Measurements from ENCODE around the gene EZR.
"Not testable (repeated sequence)": the region's sequence is repeated elsewhere in the genome, so short reads cannot be mapped to it uniquely, and the experiment has no call there.

EZR gene

DNA sequence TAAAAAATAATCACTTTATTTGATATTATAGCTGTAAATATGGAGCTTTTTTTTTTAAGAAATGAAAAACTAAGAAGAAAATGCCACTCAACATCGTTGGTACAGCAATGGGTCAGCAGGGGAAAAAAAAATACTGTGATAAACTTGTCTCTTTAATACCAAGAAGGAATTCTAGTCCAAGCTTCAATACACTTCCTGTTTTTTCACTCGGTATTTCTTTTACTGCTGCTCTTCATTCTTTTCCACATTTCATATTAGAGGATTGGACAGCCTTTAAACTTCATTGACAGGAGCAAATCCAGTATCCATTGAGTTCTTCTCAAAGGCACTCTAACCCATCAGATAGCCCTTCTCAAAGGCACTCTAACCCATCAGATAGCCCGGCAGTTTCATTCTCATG is 22.2 kb upstream of the EZR start:
- no peak for DNase-seq

DNA sequence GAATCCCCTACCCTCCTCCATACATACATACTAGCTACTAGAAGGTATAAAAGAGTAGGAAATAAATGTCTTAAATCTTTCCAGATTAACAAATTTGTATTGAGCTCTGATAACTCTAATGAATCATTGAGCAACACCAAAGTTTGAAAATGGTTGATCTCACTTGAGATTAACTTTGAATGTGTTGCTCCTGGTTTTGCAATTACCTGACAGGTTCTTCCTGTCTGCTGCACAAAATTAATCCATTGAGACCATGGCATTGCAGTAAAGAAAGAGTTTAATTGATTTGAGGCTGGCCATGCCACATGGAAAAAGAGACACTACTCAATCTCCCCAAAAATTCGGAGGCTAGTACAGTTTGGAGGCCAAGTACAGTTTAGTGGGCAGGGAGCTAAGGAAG is 21.3 kb upstream of the EZR start:
- no peak for DNase-seq

DNA sequence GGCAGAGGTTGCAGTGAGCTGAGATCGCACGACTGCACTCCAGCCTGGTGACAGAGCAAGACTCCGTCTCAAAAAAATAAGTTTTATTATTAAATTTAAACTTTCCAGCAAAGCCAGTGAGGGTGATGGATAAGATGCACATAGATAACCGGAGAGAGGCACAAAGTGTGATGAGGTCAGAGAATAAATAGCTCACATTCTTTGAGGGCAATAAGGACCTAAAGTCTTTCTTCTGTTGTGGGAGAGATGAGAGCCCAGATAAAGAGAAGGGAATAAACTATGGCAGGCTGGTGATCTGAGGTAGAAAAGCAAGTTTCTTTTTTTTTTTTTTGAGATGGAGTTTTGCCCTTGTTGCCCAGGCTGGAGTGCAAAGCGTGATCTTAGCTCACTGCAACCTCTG is 20.6 kb upstream of the EZR start:
- DNase-seq = no peak

DNA sequence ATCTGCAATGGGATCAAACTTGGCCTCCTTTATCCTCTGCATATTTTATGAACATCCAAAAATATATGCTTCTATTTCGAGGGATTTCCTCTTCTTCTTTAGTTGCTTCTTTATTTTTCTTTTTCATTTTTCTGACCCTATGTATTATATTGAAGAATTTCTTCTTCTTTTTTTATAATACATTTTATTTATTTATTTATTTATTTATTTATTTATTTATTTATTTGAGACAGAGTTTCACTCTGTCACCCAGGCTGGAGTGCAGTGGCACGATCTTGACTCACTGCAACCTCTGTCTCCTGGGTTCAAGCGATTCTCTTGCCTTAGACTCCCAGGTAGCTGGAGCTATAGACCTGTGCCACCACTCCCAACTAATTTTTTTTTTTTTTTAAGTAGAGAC is 19.6 kb upstream of the EZR start:
- not testable (repeated sequence) for DNase-seq

DNA sequence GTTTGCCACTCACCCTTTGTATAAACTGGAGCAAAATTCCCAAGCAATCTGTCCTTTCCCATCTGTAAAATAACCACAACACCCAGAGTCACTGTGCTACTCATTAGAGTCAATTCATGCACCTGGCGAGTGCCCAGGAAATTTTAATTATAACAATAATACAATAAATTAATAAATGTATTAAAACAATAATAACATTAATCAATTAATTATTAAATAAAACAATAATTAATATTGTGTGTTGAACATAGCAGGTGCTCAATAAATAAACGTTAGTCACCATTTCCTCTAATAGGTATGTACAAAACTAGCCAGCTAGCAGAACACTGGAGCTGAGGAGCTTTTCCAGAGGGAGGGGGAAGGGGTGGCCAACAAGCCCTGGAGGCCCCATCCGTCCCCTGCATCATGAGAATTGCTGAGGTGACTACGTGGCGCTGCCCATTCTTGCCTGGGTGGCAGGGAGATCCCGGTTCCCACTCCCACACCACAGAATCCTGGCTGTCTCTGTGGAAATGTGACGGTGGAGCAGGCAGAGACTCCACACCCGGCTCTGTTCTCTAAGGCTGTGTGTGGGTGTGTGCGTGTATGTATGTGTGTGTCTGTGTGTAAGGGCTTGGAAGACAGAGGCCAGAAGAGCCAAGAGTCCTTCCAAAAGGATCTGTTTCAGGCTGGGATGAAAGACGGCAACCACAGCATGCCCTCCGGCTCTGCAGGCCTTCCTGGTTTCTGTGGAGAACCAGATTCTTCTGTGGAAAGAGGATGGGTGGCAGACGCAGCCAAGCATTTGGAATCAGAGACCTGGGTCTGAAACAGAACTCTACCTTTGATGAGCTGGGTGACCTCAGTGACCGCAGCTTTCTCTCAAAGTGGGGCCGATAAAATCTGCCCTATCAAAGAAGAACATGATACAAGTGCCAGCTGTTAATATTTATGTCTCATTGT is 18.8 kb upstream of the EZR start:
- no peak for DNase-seq

DNA sequence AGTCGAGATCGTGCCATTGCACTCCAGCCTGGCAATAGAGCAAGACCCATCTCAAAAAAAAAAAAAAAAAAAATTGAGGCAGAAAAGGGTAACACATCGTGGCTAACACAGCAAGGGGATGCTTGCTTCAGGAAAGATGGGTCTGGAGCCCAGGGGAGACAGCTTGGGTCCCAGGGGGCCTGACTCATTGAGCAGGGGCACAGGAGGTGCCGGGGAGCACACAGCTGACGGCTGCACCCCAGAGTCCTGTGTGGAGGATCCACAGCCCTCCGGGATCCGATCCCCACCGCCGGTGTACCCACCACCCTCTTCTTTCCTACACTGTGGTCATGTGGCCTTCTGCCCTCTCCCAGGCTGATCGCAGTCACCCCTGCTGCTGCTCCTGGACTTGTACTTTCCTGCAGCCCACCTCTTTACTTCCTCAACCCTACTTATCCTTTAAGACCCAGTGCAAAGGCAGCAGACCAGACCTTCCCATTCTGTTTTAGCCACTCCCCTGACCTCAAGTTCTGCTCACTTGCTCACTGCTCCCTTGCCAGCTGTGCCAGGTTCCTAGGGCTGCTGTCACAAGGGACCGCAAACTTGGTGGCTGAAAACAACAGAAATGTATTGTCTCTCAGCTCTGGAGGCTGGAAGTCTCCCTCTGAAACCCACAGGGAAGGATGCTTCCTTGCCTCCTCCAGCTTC is 17.6 kb upstream of the EZR start:
- no peak for DNase-seq

DNA sequence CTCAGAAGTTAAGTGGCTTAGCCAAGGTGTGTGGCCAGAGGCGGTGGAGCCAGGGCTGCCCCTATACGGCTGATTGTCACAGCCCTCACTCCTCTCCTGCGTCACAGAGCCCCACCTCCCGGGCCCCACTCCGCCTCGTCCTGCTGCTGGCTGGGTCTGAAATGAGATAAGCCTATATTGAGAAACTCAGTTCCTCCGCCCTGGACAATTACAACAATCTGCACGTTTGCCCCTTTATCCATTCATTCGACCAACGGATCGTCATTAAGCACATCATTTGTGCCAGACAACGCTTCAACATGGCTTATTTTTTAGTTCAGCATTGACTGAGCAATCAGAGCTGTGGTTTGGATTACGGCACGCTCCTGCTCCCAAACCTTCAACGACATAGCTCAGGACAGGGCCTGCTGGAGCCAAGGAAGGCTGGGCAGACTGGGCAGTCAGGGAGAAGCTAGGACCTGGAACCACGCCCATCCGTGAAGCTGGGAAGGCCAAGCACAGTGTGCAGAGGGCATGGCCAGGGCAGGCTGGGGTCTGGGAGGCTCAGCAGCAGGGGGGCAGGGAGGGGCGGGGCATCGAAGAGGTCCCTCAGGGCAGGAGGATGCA is 16.6 kb upstream of the EZR start:
- DNase-seq = no peak

DNA sequence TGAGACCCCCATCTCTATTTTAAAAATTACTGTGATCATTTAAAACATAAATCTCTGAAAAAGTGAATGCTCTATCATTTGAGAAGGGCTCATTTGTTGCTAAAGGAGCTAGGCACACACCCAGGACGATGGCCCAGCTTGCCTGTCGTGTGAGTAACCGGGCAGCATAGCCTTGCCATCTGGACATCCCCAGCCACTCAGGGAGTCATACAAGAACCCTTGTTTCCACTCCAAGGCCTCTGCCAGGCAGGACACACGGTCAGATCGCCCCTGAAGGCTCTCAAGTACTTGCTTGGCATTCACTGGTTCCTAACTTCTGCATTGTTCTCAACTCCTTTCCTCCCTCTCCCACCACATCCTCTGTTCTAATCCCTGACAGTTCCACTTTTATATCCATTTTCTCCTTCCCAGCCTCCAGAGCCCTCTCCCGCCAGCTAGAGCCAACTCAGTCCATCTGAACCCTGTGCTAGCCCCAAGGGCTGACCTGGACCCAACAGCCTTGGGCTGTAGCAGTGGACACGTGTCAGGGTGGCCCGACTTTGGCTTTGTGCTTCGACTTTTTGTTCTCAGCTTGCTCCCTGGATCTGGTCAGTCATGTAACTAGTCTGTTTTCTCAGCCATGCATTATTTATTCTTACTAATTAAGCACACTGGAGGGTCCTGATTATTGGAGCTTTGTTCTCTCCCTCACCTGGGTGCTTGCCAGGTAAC is 15.7 kb upstream of the EZR start:
- DNase-seq = no peak

DNA sequence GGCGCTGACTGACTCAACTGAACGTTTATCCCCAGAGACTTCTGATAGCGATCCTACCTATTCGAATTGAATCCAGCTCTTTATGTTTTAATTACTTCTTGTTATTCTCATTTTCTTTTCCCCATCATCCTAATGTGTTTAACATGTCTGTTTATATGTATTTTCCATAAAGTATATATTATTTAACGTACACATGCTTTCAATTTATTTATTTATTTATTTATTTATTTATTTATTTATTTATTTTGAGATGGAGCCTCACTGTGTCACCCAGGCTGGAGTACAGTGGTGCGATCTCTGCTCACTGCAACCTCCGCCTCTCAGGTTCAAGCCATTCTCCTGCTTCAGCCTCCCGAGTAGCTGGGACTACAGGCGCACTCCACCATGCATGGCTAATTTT is 13.6 kb upstream of the EZR start:
- DNase-seq = not testable (repeated sequence)

DNA sequence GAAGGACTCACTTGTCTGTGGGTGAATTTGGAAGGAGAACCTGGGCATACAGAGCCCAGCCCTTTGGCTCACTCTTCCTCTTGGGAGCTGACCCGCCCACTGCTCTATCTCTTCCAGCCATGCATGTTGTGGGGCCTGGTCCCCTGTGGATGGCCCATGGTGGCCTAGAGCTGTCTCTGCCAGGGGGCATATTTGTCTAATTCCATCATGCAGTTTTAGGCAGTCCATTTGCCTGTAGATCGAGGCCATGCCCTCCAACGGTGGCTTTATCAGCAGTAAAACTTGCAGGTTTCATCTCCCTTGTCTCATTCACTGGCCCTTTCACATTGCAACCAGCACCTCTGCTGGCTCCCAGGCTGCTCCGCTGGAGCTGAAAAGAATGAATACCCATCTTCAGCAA is 12.9 kb upstream of the EZR start:
- no peak for DNase-seq

DNA sequence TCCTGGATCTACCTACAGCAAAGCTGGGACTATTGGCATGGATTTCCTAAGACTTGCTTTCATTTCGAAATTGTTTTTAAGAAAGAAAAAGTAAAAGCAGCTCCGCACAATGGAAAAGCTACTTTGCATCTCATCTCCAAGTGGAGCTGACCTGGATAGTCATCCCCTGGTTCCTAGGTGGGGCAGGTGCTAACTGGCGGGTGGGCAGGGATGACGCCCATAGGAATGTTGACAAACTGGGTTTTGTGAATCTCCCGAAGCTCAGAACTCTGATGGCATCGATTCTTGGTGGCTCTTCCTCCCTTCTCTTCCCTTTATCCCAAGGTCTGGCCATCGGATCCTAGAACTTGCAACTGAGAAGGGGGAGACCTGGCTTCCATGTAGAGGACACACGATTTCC is 12.4 kb upstream of the EZR start:
- DNase-seq = no peak

DNA sequence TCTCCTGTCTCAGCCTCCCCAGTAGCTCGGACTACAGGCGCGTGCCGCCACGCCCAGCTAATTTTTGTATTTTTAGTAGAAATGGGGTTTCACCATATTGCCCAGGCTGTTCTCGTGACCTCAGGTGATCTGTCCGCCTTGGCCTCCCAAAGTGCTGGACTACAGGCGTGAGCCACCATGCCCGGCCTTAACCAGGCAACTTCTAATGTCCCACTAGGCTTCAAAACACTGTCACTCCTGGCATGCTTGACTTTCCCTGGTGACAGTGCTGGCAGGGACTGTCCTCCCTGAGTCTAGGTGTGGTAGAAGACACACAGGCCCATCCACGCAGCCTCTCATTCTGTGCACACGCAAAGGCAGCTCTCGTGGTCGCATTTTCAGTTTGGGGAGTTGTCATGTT is 11.6 kb upstream of the EZR start:
- DNase-seq = no peak

DNA sequence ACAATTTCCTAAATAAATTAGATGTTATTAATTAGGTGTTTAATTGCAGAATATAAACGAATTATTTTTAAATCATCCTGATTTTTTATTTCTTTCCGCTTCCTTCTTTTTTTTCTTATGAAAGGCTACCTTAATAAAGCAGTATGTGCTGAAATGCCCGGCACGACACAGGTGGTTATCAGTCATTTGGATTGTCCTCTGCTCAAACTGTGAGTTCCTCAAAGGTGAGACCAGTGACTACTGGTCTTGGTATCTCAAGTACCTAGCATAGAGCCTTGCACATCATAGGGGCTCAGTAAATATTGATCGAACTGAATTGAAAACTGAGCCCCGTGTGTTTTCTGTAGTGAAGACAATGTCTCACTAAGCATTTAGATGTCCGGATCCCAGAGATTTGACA is 9.6 kb upstream of the EZR start:
- DNase-seq = no peak

DNA sequence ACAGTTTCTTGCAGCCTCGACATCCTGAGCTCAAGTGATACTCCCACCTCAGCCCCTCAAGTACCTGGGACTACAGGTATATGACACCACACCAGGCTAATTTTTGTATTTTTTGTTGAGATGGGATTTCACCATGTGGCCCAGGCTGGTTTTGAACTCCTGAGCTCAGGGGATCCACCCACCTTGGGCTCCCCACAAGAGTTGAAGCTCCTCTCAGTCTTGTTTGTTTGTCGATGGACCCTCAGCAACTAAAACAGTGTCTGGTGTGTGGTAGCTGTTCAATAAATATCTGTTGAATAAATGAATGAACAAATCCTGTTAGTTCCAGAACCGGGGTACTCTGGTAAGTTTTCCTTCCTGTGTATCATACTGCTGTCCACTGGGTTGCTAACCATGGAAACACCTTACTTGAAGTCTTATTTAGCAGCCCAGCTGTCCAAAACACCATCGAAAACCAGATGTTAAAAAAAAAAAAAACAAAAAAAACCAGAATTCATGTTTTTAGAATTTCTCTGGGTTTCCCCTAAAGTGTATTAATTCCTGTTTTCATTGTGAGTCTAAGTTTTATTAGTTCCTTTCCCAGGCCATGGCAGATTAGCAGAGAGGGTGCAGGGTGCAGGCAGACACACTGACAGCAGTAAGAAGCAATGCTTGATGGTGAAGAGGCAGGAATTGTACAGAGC is 7.8 kb upstream of the EZR start:
- DNase-seq = no peak

DNA sequence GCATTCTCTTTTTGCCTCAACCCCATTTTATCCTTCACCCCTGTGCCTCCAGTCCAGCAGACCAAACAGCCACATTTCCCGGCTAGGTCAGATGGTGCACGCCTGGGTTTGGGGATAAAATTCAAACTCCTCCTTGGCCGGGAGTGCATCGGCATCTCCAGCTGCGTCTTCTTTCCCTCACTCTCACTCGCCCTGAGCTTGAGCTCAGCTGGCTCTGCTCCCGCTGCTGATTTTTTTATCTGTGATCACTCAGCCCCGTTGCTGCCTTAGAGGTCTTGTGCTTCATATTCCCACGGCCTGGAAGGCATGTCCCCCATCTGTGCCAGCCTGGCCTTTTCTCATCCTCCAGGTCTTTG is 6.8 kb upstream of the EZR start:
- DNase-seq = no peak

DNA sequence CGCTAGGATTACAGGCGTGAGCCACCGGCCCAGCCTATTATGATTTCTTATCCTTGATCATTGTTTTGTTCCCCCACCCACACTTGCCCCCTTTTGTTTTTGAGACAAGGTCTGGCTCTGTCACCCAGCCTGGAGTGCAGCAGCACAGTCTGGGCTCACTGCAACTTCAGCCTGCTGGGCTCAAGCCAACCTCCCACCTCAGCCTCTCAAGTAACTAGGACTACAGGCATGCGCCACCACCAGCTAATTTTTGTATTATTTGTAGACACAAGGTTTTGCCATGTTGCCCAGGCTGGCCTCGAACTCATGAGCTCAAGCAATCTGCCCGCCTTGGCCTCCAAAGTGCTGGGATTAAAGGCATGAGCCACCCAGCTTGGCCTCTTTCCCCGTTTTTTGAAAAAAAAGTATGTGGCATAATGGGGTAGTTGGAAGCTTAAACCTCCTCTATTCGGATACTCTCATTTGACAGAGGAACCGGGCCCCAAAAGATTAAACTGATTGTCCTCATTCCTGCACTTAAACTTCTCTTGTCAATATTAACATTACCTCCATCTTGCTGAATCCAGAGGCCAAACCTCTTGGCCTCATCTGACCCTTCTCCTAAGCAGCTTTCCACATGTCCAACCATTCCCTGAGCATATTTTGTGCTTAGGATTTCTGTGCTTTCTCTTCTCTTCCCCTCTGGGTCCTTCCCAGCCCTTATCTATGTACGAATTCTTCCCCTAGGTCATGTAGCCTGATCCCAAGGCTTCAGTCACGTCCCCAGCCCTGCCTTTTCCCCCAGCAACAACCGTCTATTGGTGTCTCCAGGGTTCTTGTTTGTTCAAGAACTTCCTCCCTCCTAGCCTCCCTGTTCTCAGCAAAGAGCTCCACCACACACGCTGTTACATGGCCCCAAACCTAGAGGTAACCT is 6.1 kb upstream of the EZR start:
- no peak for DNase-seq

DNA sequence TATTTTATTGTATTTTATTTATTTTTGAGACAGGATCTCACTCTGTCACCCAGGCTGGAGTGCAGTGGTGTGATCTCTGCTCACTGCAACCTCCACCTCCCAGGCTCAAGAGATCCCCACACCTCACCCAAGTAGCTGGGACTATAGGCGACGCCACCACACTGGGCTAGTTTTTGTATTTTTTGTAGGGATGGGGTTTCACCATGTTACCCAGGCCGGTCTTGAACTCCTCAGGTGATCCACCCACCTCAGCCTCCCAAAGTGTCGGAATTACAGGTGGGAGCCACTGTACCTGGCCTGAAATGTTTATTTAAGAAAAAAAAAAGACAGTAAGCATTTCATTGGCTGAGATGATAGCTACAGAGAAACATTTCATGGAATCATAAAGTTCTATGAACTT is 4.4 kb upstream of the EZR start:
- not testable (repeated sequence) for DNase-seq

DNA sequence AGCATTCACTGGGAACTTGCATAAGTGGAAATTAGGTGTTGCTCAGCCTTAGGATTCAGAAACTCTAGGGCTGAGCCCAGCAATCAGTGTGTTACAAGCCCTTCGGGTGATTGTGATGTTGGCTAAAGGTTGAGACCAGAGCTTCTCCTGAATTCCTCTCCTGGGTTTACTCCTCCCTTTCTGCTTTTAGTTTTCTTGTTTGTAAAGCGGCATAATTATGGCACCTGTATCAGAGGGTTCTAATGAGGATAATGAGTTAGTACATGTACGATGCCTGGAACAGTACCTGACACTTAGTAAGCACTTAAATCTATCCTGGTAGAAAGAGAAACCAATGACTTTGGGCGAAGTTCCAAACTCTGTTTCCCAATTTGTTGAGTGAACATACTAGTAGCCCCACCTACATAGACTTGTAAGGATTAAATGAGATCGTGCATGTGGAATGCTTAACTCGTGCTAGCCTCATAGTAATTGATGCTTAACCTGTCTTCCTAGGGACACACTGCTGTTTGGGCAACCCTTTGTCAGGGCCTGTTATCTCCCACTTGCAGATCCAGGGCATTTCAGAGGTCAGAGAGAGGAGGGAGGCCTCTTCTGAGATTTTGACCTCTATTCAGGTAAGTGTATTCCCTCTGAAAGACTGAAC is 932 bp upstream of the EZR start:
- peak in 1 of 2 experiments; percentile 15 for DNase-seq

DNA sequence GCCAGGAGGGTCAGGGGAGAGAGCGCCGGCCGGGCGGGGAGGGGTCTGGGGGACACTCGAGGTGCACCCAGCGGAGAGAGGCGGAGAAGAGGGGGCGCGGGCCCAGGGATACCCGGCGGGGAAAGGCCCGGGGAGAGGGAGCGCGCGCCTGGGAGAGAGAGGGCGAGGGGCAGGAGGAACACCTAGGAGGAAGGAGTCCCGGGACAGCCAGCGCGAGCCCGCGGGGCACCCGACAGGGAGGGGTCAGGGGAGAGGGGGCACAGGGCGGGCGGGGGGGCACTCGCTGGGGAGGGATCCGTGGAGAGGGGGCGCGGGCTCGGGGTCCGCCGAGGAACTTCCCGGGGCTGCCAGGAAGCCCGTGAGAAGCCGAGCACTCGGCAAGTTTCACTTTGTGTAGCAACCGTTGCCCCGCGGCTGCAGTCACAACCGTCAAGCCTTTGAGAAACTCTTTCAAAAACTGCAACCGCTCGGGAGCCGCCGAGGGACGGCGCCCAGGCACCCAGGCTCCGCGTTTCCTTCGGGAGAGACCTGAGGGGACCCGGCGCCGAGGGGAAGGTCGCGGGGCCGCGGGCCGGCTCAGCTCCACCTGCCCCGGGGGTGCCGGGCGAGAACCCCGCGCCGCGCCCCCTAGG is 471 bp downstream of the EZR start:
- DNase-seq = peak; percentile 82 to 86

DNA sequence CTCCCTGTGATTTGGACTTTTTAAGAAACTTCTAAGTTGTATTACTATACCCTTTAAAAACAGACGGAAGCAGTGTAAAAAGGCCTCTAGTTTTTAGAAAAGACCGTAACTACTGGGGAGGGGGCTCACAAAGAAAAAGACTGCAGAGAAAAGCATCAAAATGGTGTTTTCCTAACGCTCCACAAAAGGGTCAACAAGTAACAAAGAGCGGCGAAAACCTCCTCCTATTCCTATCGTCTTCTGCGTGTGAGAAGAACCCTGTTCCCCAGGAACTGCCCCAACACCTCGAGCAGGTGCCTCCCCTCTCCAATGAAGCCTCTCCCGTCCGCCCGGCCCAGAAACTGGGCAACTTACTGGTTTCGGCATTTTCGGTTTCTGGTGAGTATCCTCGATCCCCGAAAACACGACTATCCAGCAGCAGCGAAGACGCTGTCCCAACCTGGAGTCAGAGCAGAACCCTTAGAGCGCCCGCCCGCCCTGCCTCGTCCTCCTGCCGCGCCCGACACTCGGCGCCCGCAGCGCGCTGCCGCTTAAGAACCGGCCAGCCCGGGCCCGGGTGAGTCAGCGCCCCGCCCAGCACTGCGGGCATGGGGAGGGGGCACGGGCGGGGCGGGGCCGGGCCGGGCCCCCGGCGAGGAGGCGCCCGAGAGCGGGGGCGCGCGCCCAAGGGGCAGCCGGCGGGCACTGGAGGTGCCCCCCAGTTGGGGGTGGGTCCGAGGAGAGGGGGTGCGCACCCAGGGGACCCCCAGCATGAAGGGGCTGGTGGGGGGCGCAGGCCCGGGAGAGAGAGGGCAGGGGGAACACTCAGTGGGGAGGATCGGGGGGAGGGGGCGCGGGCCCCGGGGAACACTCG is 1.2 kb downstream of the EZR start:
- DNase-seq = peak; percentile 86 to 88

Measured in activated T-cell treated with anti-CD3 and anti-CD28 coated beads, Interleukin-2, amount 50 U/mL, for 48 hours (primary cell).